ENCODE measurements around the gene FAM50B. TPM values are rescaled to one million over a fixed set of nuclear protein-coding genes. Genes with fewer than 3 reads are reported as not detected.

The FAM50B gene
- total and polyA plus RNA-seq, 10 of the 15 experiments (the other 5 are each of a cell fraction or from before 2014, with no cell fraction given) = 0.58 to 10.2 (median 5.9) TPM

Other genes with a start within 250 kb of the FAM50B start
- 0.40 and 0.44 TPM in 2 replicates for gene PXDC1, start 97.7 kb upstream of the FAM50B start, total RNA-seq (2014; rRNA removed)
- 0.18 and 0.36 TPM in 2 replicates for gene PXDC1, start 97.7 kb upstream of the FAM50B start, total RNA-seq (2014; rRNA removed; fragmentation: Illumina TruSeq; extraction: Trizol)
- 0.72 TPM in 2 replicates for gene PXDC1, start 97.7 kb upstream of the FAM50B start, total RNA-seq (2021)
- gene PXDC1, start 97.7 kb upstream of the FAM50B start, polyA plus RNA-seq (2011; rRNA removed) = 0.03 TPM in 1 of 2 replicates, not detected in the other
- gene PXDC1, start 97.7 kb upstream of the FAM50B start, polyA plus RNA-seq (2014; fragmentation: Illumina TruSeq; extraction: Trizol) = 0.28 and 0.38 TPM in 2 replicates
- gene PXDC1, start 97.7 kb upstream of the FAM50B start, polyA plus RNA-seq (2014; fragmentation: Nextera tagmentation; extraction: Ambion mirVana) = under 1 TPM; 0.06 to 0.18 TPM
- 0.50 and 0.52 TPM in 2 replicates for gene PXDC1, start 97.7 kb upstream of the FAM50B start, polyA plus RNA-seq (2014; rRNA removed)
- gene PXDC1, start 97.7 kb upstream of the FAM50B start, polyA plus RNA-seq (2016; fragmentation: Nextera tagmentation; extraction: Ambion mirVana) = not detected
- gene FAM217A, start 229.8 kb downstream of the FAM50B start, total RNA-seq (2014; rRNA removed) = not detected in 2 replicates
- gene FAM217A, start 229.8 kb downstream of the FAM50B start, total RNA-seq (2014; rRNA removed; fragmentation: Illumina TruSeq; extraction: Trizol) = not detected in 2 replicates
- not detected in 2 replicates for gene FAM217A, start 229.8 kb downstream of the FAM50B start, total RNA-seq (2021)
- not detected in 2 replicates for gene FAM217A, start 229.8 kb downstream of the FAM50B start, polyA plus RNA-seq (2011; rRNA removed)
- gene FAM217A, start 229.8 kb downstream of the FAM50B start, polyA plus RNA-seq (2014; fragmentation: Illumina TruSeq; extraction: Trizol) = not detected in 2 replicates
- gene FAM217A, start 229.8 kb downstream of the FAM50B start, polyA plus RNA-seq (2014; fragmentation: Nextera tagmentation; extraction: Ambion mirVana) = not detected
- not detected in 2 replicates for gene FAM217A, start 229.8 kb downstream of the FAM50B start, polyA plus RNA-seq (2014; rRNA removed)
- gene FAM217A, start 229.8 kb downstream of the FAM50B start, polyA plus RNA-seq (2016; fragmentation: Nextera tagmentation; extraction: Ambion mirVana) = under 1 TPM; 0.09 to 0.11 TPM

Data from GM12878 (cell line).